Central memory CD4-positive, alpha-beta T cell (primary cell): ENCODE data around the gene PTCHD4.

Source experiments
- DNase-seq: peaks from one replicate; pipeline ENCODE4 v3.0.0; 2022

Gene PTCHD4

DNA sequence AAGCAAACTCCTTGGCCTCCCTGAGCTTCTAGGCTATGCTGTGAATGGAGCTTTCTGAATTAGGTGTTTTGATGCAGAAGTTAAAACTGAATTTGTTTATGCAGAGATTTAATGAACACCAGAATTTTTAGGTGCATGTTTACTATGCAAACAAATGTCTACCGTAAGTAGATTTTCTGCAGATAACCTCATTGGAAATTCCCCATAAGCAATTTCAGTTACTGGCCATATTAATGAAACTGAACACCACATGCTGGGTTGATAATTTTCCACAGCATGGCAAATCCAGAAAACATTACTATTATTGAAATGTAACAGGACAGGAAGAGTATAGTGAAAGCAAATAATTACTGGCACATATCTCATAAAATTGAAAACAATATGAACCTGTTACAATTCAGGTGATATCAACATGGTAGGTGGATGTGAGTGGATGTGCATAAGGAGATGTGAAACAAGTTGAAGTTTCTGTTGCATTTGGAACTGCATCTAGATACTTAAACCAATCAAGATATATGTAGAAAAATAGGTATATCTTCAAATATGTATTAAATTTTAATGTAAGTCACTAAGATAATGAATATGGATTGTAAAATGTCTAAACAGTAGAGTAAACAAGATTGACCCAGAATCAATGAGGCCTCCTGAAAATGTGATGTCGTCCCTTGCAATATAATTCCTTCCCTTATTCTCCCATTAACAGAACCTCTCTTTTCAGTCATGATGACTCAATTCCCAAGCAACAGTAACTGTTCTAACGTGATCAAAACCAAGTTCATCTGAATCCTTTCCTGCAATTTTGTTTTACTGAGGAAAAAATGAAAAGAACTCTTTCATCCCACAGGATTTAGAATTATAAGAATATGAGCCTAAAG, 11.0 kb downstream of the PTCHD4 start:
- DNase-seq: no peak

DNA sequence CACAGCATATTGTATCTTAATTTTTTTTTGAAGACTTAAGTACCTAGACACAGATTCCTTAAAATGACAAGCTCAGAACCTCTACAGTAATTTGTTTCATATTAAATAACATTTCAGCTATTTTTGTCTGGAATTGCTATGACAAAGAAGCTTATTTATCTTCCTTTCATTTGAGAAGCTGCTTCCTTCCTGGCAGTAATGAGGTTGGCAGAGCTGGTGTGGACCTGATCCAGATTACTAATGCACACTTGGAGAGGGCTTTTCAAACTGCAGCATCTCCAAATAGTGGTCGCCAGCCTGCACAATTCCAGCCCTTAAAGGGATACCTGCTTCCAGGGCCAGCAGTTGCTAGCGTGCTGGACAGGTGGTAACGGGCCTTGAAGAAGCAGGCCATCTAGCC, 12.1 kb downstream of the PTCHD4 start:
- DNase-seq: no peak

DNA sequence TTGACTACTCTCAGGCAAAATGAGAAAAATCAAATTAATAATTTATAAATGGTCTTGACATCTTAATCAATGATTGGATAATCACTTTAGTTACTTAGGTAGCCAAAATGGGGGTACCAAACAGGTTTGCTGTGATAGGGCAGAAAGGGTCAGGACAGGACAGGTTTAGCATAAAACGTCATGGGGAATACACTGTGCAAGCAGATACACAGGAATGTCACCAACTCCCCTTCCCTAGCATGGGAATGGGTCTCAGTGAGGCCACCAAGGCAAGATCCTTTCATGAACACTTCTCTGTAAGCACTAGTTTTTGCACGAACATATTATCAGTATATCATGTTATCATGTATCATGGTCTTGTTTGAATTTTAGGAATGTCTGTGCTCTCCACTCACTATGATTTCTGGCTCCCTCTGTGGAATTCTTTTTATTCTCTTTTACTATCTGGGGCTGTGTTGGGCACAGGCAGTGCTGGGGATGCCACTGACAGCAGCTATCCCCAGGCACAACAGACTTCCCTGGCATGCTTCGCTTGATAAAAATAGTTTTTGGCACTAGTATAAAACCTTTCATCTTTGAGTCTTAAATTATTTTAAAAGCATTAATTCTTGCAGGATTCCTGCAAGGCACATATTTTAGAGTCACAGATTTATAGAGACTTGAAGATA, 18.3 kb downstream of the PTCHD4 start:
- DNase-seq: no peak

DNA sequence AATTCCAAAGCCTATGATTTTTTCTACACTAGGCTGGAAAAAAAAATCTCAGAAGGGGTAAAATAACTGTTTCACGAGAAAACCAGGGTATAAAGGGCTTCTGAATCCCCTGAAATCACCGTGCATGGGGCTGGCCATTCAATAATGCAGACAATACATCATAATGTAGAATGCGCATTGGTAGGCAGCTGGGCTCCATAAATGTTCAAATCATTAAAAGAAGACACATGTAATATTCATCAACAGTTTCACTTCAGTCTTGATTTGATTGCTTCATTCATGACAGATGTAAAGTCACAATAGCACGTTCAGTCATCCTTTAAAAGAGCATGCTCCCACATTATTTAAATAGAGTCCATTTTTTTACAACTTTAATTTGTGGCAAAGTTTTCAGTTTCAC, 20.5 kb downstream of the PTCHD4 start:
- no peak for DNase-seq

DNA sequence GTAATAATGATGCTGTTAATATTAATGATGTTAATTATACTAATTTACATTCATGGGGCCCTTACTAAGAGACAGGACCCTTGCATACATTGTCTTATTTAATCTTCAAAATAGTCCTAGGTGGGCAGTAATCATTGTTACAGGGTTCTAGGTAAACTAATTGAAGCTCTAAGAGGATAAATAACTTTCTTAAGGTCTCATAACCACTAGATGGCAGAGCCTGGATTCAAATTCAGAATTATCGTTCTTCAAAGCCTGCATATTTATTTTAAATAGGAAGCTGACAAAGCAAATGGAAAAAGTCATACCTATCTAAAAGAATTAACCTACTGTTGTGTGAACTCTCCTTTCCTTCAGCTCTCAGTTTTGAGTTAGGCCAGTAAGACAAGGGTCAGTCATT, 23.5 kb downstream of the PTCHD4 start:
- DNase-seq: no peak

DNA sequence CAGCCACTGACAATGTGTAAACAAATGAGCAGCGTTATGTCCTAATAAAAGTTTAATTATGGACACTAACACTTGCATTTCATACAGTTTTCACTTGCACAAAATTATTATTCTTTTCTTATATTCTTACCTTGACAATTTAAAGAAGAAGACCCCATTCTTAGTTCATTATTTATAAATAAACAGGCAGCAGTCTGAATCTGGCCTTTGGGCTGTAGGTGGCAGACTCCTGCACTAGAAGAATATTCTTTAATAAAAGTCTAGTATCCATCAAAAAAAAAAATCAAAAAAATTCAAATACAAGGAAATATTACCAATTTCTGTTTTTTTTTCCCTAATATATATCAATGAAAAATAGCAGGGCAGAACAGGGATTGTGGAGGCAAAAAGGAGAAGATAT, 24.8 kb downstream of the PTCHD4 start:
- no peak for DNase-seq

DNA sequence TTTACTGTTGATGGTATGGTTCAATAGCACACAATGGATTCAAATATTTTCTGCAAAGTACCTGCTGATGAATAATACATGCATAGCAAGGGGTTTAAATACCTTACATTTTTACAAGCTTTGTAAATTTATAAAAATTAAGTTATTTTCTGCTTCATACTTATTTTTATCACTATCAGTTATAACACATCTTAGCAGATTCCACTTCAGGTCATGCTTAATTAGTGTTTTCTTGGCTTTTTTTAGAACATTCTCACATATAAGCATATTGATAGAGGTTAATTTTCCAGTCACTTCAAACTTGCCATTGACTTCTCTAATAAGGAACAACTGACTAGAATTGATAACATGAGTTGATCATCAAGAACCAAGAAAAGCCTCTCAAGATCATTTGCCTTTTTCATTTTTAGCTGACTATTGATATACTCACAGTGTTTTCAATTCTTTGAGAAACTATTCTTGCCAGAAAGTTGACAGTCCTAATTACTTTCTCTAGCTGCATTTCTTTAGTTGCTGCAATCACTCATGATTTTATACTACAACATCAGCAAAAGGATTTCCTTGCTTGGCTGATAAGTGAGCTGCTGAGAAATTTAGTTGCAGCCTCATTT, 25.8 kb downstream of the PTCHD4 start:
- DNase-seq: no peak

DNA sequence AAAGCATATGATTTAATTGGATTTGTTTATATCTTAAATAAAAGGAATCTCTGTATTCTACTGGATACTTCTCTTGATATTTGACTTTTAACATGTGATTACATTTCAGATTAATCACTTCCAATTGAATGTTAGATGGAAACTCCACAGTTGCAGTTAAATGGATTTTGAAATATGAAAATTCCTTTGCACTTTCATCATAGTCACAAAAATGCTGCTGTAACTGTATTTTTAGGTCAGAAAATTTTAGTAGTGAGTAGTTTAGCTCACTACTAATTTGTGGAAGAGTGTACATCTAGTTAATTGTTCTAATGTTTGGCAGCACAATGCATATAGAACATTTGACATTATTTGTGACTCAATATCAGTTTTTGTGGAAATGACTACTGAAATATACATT, 26.8 kb downstream of the PTCHD4 start:
- no peak for DNase-seq

DNA sequence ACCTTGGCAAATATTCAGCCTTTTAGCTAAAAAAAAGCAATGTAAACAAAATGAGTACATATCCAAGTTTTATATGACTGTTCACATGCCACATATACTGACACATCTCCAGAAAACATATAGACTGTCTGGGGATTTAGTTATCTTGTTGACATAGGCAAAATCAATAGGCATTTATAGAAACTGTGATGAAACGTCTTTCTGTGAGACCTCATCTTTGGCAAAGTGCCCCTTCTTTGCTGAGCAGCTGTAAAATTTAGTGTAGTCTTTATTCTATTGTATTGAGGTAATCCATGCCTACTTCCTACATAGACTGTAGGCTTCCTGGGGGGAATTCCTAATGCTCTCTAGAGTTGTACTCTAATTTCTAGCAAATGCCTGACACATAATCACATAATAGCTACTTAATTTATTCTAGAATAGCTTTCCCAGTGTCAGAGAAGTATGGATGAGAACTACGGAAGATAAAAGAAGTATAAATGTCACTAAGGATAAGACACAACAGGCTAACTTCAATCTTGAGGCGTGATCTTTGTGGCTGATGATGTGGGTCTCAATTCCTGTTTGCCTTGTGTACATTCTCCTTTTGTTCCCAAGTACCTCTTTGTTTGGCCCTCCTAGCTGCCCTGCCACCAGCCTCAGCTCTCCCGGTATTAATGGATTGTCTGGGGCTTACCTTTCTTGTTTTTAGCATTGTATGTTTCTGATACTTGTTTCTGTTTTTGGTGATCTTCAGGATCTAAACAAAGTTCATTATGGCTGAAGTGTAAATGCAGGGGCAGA, 30.6 kb downstream of the PTCHD4 start:
- DNase-seq: no peak

DNA sequence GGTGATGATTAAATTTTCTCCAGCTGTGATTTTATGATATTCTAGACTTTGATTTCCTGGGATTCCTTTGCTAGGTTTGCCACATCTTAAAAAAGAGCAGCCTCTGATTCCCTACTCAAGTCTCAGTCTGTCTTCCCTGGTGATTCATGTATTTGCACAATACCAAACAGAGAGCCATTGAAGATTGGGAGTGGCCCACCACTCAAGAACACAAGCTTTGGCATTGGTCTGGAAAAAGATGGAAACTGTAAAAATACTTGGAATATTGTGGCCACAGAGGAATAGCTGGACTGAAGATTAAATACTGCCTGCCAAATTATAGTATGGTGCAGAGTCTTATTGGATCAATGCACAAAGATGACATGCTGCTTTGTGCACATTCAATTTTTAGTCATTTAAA, 32.9 kb downstream of the PTCHD4 start:
- no peak for DNase-seq

DNA sequence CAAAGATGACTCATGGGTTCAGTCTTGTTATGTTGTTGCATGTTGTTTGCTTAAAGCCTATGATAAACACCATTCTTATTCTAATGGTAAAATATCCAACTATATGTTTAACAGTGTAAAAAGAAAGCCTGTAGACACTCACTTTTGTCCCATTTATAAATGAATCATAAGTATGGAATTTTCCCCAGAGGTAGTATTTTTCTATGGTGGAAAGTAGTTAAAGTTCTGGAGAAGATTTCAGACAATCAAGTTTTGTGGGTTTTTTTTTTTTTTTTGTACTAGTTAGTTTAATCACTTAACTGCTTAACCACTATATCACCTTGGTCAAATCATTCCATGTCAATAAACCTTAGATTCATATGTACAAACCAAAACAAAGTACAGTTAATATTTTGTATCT, 35.8 kb downstream of the PTCHD4 start:
- DNase-seq: no peak

DNA sequence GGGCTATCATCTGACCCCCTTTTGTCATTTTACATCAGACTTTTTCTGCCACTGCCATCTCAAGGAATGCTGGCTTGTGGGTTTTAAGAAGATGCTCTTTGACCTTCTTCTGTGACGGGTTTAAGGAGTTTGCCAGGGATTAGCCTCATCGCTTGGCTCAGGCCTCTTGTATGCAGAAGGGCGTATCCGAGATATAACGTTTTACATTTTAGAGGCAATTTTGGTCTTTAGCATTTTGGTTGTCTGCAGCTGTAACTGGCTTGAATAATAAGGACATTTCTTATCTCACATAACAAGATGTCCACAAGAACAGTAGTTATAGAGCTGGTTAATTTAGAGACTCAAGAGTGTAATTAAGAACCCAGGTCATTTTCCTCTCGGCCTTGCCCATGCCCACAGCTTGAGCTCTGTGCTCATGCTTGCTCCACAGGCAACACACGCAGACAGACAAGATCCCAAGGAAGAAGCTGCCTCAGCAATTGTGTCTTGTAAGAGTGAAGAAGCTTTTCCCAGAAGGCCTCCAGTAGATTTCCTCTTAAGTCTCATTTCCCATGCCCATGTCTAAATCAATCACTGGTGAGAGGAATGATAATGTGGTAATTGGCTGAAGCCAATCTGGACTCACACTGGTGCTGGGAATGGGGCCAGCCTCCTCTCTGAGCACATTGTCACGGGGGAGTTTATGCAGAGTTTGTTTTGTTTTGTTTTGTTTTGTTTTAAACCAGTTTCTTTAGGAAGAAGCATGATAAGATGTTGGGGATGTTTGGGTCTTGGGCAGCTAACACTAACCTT, 36.8 kb downstream of the PTCHD4 start:
- DNase-seq: no peak

DNA sequence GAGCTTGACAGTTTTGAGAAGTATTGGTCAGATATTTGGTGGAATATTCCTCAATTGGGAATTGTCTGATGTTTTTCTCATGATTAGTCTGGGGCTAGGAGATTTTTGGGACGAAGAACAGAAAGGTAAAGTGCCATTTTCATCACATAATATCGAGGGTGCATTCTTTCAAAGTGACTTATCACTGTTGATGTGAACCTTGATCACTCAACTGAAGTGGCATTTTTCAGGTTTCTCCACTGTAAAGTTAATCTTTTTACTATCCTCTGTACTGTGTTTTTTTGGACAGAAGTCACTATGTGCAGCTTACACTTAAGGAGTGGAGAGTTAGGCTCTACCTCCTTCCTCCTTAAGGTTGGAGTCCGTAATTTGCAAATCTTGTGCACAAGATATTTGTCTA, 39.2 kb downstream of the PTCHD4 start:
- no peak for DNase-seq

DNA sequence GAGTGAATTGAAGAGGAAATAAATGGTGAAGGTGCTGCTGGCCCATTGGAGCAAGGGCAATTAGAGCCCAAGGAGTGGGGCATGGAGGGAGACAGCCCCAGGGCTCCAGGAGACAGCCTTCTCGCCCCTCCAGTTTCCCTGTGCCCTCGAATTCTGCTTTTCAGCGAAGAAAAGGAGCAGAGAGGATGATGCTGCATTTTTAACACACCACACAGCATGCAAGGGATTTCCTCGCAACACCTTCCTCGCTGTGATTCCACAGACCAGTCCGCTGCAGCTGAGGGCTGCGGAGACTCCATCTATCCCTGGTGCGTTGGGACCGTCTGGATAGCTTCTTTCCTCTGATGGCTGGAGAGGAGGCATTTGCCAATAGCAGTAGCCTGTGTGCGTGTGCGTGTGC, 41.7 kb downstream of the PTCHD4 start:
- DNase-seq: no peak

DNA sequence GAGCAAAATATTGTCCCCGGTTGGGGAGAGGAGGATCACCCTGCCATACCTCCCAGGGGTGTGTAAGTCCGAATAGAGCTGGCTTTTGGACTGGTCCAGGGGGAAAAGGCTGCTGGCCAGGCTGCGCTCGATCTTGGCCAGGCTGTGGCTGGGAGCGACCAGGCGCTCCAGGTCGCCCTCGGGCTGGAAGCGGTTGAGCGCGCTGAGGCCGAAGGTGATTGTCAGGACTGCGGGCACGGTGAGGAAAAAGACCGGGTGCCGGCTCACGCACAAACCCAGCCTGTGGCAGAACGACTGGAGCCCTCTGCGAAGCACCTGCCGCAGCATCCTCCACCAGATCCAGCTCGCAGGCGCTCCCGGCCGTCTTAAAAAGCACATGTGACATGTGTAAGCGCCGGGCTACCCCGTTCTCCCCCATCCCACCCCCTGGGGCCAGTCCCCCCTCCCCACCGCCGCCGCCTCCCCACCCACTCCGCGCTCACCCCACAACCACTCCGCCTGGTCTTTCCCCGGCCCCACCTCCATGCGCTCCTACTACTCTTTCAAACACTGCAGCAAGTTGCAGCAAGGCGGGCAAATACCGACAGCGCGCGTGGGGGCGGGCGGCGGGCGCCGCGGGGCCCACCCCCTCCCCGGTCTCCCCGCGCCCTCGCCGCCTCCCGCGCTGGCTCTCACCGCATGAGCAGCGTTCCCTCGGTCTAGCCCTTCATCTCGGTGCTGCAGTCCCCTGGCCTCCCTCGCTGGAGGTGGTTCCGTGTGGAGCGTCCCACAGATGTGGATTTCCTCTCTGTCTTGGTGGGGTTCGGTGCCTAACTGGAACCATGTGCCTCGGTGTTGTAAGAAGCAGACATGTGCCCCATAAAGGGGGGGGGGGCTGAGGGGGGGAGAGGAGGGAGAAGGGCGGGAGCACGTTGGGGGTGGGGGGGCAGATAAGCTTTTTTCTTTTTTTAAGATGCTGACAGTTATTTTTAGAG, 42.4 kb downstream of the PTCHD4 start:
- no peak for DNase-seq

DNA sequence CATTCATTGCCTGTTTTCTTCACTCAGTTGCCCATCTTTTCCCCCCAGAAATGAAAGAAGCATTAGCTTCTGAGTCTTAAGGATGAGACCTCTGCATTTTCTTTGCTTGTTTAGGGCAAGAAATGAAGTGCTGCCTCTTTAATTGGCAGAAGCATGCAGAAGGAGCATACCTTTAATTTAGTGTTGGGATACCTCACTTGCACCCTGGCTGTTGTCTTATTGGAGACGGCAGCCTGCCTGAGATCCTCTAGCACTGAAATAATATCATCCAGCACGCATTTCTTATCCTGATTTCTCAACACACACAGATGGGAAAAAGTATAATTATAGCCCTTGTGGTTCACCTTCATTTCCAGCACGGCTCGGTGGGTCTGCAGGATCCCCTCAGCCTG, 43.1 kb downstream of the PTCHD4 start:
- no peak for DNase-seq

DNA sequence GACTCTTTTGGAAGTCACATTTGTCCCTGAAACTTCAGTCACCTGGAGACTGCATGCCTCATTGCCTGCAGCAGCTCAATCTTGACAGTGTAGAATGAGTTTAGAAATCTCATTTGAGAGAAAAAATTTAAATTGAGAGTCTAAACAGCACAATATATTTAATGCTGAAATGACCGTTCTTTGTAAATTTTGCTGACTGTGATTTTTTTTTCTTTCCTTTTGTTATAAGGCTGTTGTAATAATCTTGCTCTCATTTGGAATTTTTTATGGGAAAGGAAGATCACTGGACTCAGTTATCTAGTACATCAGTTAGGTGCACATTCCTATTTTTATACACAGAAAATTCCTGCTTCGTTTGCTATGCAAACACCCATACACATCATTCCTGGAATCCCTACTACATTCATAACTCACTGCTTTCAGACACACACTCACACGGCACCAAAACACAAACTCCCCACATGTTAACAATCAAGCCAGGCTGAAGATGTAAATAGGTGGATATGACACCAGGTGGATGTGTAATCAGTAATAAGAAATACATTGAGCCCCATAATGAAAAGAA, 43.8 kb downstream of the PTCHD4 start:
- no peak for DNase-seq

DNA sequence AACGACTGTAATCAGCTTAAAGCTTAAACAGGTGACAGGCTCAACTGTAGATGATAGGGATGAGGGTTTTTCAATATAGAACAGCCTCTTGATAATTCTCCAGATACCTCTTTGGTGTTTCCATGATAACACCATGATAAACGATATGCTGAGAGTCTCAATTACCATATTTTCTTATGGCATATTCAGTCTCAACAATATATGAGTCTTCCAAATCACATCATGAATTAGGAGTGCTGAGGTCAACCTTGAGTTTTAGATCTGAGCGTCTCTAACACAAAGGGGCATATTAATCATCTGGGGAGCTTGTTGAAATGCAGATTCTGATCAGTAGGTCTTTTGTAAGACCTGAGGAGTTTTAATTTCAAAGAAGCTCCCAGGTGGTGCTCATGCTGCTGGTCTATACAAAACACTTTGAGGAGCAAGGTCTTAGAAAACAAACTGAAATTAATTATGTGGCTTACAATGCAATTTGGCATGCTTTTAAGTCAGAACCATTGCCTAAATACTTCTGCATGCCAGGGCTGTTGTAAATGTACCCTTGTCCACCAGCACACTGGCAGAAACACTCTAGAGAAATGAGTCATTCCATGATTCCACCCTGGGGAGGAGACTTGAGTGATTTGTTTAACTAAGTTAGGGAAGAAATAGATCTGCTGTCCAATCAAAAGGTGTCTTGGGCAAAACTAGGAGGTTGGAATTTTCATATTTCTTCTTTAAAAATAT, 49.6 kb downstream of the PTCHD4 start:
- DNase-seq: no peak
